Tracheal epithelial cell (primary cell): ENCODE results near the gene FGF22. TPM values are rescaled to one million over a fixed set of nuclear protein-coding genes. Genes with fewer than 3 reads are reported as not detected.

ENCODE experiments used
- total RNA-seq: library from RNA; depleted of rRNA; stranded (reverse); fragments of >200 nt; gene quantifications from 2 replicates; pipeline ENCODE4 v1.2.1, GENCODE V29; 2014

Gene FGF22
- total RNA-seq, result not detected in 2 replicates

GRCh38 chr19:639253-640160 is at the start of gene FGF22:
Gene FGF22, plus strand, starts transcription at chr19:639879. Its CDS starts 47 bp downstream, at chr19:639926.

GRCh38 chr19:633068-633785 is 6.5 kb upstream of the FGF22 start, which contains the start of gene POLRMT:
Gene POLRMT, minus strand, starts transcription at chr19:633537. Its CDS starts 25 bp downstream, at chr19:633512.

GRCh38 chr19:662962-663681 is 23.4 kb downstream of the FGF22 start, which contains the start of gene RNF126:
Gene RNF126, minus strand, starts transcription at chr19:663214. Its CDS starts 93 bp downstream, at chr19:663121.

GRCh38 chr19:676339-677105 is 36.8 kb downstream of the FGF22 start, which contains the start of gene FSTL3:
Gene FSTL3, plus strand, starts transcription at chr19:676392. Its CDS starts 32 bp downstream, at chr19:676424.

Other genes with a start within 250 kb of the FGF22 start
- 0.48 and 1.7 TPM in 2 replicates for gene C2CD4C, start 230.7 kb upstream of the FGF22 start, total RNA-seq
- 0.85 and 2.4 TPM in 2 replicates for gene SHC2, start 178.8 kb upstream of the FGF22 start, total RNA-seq
- gene MADCAM1, start 143.4 kb upstream of the FGF22 start, total RNA-seq, result under 0.01 and 0.43 TPM in 2 replicates
- gene TPGS1, start 132.4 kb upstream of the FGF22 start, total RNA-seq, result 19.8 and 40.7 TPM in 2 replicates
- gene CDC34, start 108.1 kb upstream of the FGF22 start, total RNA-seq, result 111 and 129 TPM in 2 replicates
- gene GZMM, start 95.8 kb upstream of the FGF22 start, total RNA-seq, result not detected in 2 replicates
- gene BSG, start 67.3 kb upstream of the FGF22 start, total RNA-seq, result 447 and 481 TPM in 2 replicates
- 0.21 and 0.24 TPM in 2 replicates for gene HCN2, start 50.0 kb upstream of the FGF22 start, total RNA-seq
- gene POLRMT, start 6.3 kb upstream of the FGF22 start, total RNA-seq, result 34.5 and 37.7 TPM in 2 replicates
- gene RNF126, start 23.3 kb downstream of the FGF22 start, total RNA-seq, result 50.8 and 79.9 TPM in 2 replicates
- 263 and 426 TPM in 2 replicates for gene FSTL3, start 36.5 kb downstream of the FGF22 start, total RNA-seq
- gene PRSS57, start 55.6 kb downstream of the FGF22 start, total RNA-seq, result not detected in 2 replicates
- under 0.01 and 1.2 TPM in 2 replicates for gene PALM, start 69.1 kb downstream of the FGF22 start, total RNA-seq
- gene MISP, start 111.2 kb downstream of the FGF22 start, total RNA-seq, result 76.4 and 100 TPM in 2 replicates
- gene PTBP1, start 157.6 kb downstream of the FGF22 start, total RNA-seq, result 94.7 and 108 TPM in 2 replicates
- gene PLPPR3, start 182.1 kb downstream of the FGF22 start, total RNA-seq, result 0.48 TPM in 1 of 2 replicates, not detected in the other
- 0.24 TPM in 1 of 2 replicates, not detected in the other for gene AZU1, start 188.0 kb downstream of the FGF22 start, total RNA-seq
- not detected in 2 replicates for gene PRTN3, start 201.1 kb downstream of the FGF22 start, total RNA-seq
- gene ELANE, start 212.4 kb downstream of the FGF22 start, total RNA-seq, result not detected in 2 replicates
- 8.5 and 8.9 TPM in 2 replicates for gene CFD, start 219.8 kb downstream of the FGF22 start, total RNA-seq